H1 (cell line): Measurements from ENCODE around the gene THAP10. TPM values are rescaled to one million over a fixed set of nuclear protein-coding genes. Genes with fewer than 3 reads are reported as not detected.

Experiments used
- CTCF ChIA-PET: fragments of 300-600 bp; sonication (Branson Sonifier 250); formaldehyde crosslinking; loops from one replicate; lab custom pipeline; 2021; ENCODE audit not compliant: partially characterized antibody; lab: Charles Lee
- POLR2A ChIA-PET: fragments of 300-600 bp; sonication (Branson Sonifier 250); formaldehyde crosslinking; loops from one replicate; lab custom pipeline; 2021; ENCODE audit warnings: inconsistent platforms; ENCODE audit not compliant: partially characterized antibody; lab: Charles Lee
- DNase-seq, 2 experiments: peaks; one replicate each; pipeline versions ENCODE4 v3.0.0 to v3.0.0-alpha.2; 2010 to 2022; ENCODE audit warnings: low spot score in 2 of 2, low read depth in 1 of 2, mixed read lengths in 1 of 2
- FAIRE-seq: peaks from 2 replicates; lab custom pipeline; 2011; peaks lifted over from hg19 to GRCh38; lab: Jason Lieb, UNC
- H2AFZ ChIP-seq: 2 replicates; pipeline ENCODE4 v1.8.1; 2012; ENCODE audit warnings: low read length, inconsistent platforms
- H2AK5ac ChIP-seq: 2 replicates; pipeline ENCODE4 v1.6.1; 2013; ENCODE audit warnings: low read depth, low read length
- H2BK120ac ChIP-seq: replicated peaks from 2 replicates; pipeline ENCODE3; 2013; ENCODE audit warnings: low read depth, low read length, inconsistent platforms
- H2BK12ac ChIP-seq: 2 replicates; pipeline ENCODE4 v1.6.1; 2013; ENCODE audit warnings: low read depth, low read length
- H2BK15ac ChIP-seq: 2 replicates; pipeline ENCODE4 v1.6.1; 2013; ENCODE audit warnings: low read length
- H2BK20ac ChIP-seq: 2 replicates; pipeline ENCODE4 v1.6.1; 2013; ENCODE audit warnings: low read length
- H2BK5ac ChIP-seq: 2 replicates; pipeline ENCODE4 v1.6.1; 2013; ENCODE audit warnings: low read depth, low read length
- H3K14ac ChIP-seq: 2 replicates; pipeline ENCODE4 v1.6.1; 2013; ENCODE audit warnings: inconsistent platforms; ENCODE audit not compliant: insufficient read length
- H3K18ac ChIP-seq: 2 replicates; pipeline ENCODE4 v1.6.1; 2013; ENCODE audit warnings: low read length; ENCODE audit errors: extremely low read depth
- H3K23ac ChIP-seq: 2 replicates; pipeline ENCODE4 v1.6.1; 2013; ENCODE audit warnings: inconsistent platforms; ENCODE audit not compliant: insufficient read length
- H3K23me2 ChIP-seq: 2 replicates; pipeline ENCODE4 v1.6.1; 2013; ENCODE audit warnings: low read depth, low read length
- H3K27ac ChIP-seq: 2 replicates; pipeline ENCODE4 v1.6.1; 2011; ENCODE audit warnings: low read depth, low read length, inconsistent platforms
- H3K27me3 ChIP-seq, 4 experiments: replicated peaks in 1 of 4; 1 replicate in 1 of 4; 2 replicates in 3 of 4; pipeline versions ENCODE4 v1.6.1 to v1.8.1; 2011 to 2013; ENCODE audit warnings: low read length in 3 of 4, mild to moderate bottlenecking in 3 of 4, inconsistent platforms in 2 of 4, mixed read lengths in 2 of 4, moderate library complexity in 1 of 4; ENCODE audit not compliant: control insufficient read depth in 3 of 4, insufficient read depth in 3 of 4; ENCODE audit errors: extremely low read depth in 1 of 4
- H3K36me3 ChIP-seq, 4 experiments: 2 replicates each; pipeline versions ENCODE4 v1.6.1 to v1.8.1; 2011 to 2013; ENCODE audit warnings: mild to moderate bottlenecking in 4 of 4, low read length in 3 of 4, moderate library complexity in 2 of 4, control low read depth in 1 of 4, inconsistent platforms in 1 of 4; ENCODE audit not compliant: insufficient read depth in 4 of 4, control insufficient read depth in 2 of 4
- H3K4ac ChIP-seq: replicated peaks from 2 replicates; pipeline ENCODE3; 2013; ENCODE audit warnings: low read length, low read depth, mixed read lengths, inconsistent platforms; ENCODE audit not compliant: insufficient read length
- H3K4me1 ChIP-seq, 4 experiments: replicated peaks in 1 of 4; 1 replicate in 1 of 4; 2 replicates in 3 of 4; pipeline versions ENCODE4 v1.6.1 to v1.8.1; 2011 to 2013; ENCODE audit warnings: low read length in 3 of 4, inconsistent platforms in 2 of 4, mixed read lengths in 1 of 4; ENCODE audit not compliant: insufficient read depth in 4 of 4, control insufficient read depth in 3 of 4
- H3K4me2 ChIP-seq, 2 experiments: 2 replicates each; pipeline versions ENCODE4 v1.6.1 to v1.8.1; 2011 to 2013; ENCODE audit warnings: low read depth in 2 of 2, low read length in 2 of 2, control low read depth in 1 of 2, inconsistent platforms in 1 of 2, mild to moderate bottlenecking in 1 of 2; ENCODE audit not compliant: insufficient read depth in 1 of 2
- H3K4me3 ChIP-seq, 4 experiments: fragments of 200-600, 300-600 bp in 1 of 4; sonication (generic), shearing (Covaris generic), sonication (Bioruptor Twin) in 1 of 4; 2 replicates each; pipeline versions ENCODE4 v1.5.1 to v1.8.1; 2011 to 2016; ENCODE audit warnings: low read length in 4 of 4, low read depth in 3 of 4, control low read depth in 2 of 4, inconsistent platforms in 2 of 4, mild to moderate bottlenecking in 2 of 4, mixed read lengths in 1 of 4, moderate library complexity in 1 of 4; ENCODE audit not compliant: insufficient read depth in 2 of 4; ENCODE audit errors: extremely low read depth in 1 of 4
- H3K56ac ChIP-seq: replicated peaks from 2 replicates; pipeline ENCODE3; 2013; ENCODE audit warnings: low read depth, mild to moderate bottlenecking, mixed read lengths, low read length, inconsistent platforms; ENCODE audit not compliant: insufficient read length
- H3K79me1 ChIP-seq: 2 replicates; pipeline ENCODE4 v1.6.1; 2013; ENCODE audit warnings: low read depth, low read length, control low read depth
- H3K79me2 ChIP-seq, 2 experiments: 2 replicates each; pipeline versions ENCODE4 v1.6.1 to v1.8.1; 2012 to 2013; ENCODE audit warnings: low read length in 2 of 2, mild to moderate bottlenecking in 2 of 2, inconsistent platforms in 1 of 2; ENCODE audit not compliant: insufficient read depth in 2 of 2, control insufficient read depth in 1 of 2
- H3K9ac ChIP-seq, 4 experiments: replicated peaks in 1 of 4; 1 replicate in 1 of 4; 2 replicates in 3 of 4; pipeline versions ENCODE4 v1.6.1 to v1.8.1; 2011 to 2013; ENCODE audit warnings: low read depth in 3 of 4, low read length in 3 of 4, control low read depth in 2 of 4, mild to moderate bottlenecking in 2 of 4, moderate library complexity in 2 of 4, inconsistent platforms in 1 of 4; ENCODE audit errors: extremely low read depth in 1 of 4
- H3K9me3 ChIP-seq, 2 experiments: 2 replicates each; pipeline versions ENCODE4 v1.6.1 to v1.8.1; 2012 to 2013; ENCODE audit warnings: mild to moderate bottlenecking in 2 of 2, moderate library complexity in 2 of 2, control low read depth in 1 of 2, inconsistent platforms in 1 of 2, low read depth in 1 of 2, low read length in 1 of 2, mixed read lengths in 1 of 2; ENCODE audit not compliant: insufficient read depth in 2 of 2
- H4K20me1 ChIP-seq, 2 experiments: replicated peaks in 1 of 2; 2 replicates each; pipeline versions ENCODE3 to v1.8.1; 2011 to 2013; ENCODE audit warnings: inconsistent platforms in 2 of 2, low read length in 2 of 2, mild to moderate bottlenecking in 1 of 2; ENCODE audit not compliant: insufficient read depth in 2 of 2, control insufficient read depth in 1 of 2
- H4K5ac ChIP-seq: 2 replicates; pipeline ENCODE4 v1.6.1; 2013; ENCODE audit warnings: low read length, low read depth, mixed read lengths, inconsistent platforms; ENCODE audit not compliant: insufficient read length
- H4K8ac ChIP-seq: 2 replicates; pipeline ENCODE4 v1.8.0; 2013; ENCODE audit warnings: mild to moderate bottlenecking, moderate library complexity, low read length, inconsistent platforms; ENCODE audit not compliant: insufficient read depth; ENCODE audit errors: extremely low read depth
- H4K91ac ChIP-seq: replicated peaks from 2 replicates; pipeline ENCODE3; 2013; ENCODE audit warnings: low read length, mixed read lengths, inconsistent platforms; ENCODE audit not compliant: insufficient read length
- ATF2 ChIP-seq: IDR thresholded peaks from 2 replicates; pipeline ENCODE4 v1.6.1; 2012; ENCODE audit warnings: low read length, inconsistent platforms
- BRCA1 ChIP-seq: IDR thresholded peaks from 2 replicates; pipeline ENCODE4 v1.6.1; 2012; ENCODE audit warnings: low read depth, low read length, improper control_type of control experiment
- CREB1 ChIP-seq: IDR thresholded peaks from 2 replicates; pipeline ENCODE4 v1.6.1; 2012; ENCODE audit warnings: inconsistent platforms
- FOSL1 ChIP-seq: IDR thresholded peaks from 2 replicates; pipeline ENCODE4 v1.6.1; 2011; ENCODE audit warnings: mild to moderate bottlenecking, low read depth, low read length, moderate library complexity; ENCODE audit not compliant: insufficient read depth
- GABPA ChIP-seq: IDR thresholded peaks from 2 replicates; pipeline ENCODE4 v1.6.1; 2011; ENCODE audit warnings: mild to moderate bottlenecking, low read length, moderate library complexity, borderline replicate concordance; ENCODE audit not compliant: insufficient read depth
- GTF2F1 ChIP-seq: IDR thresholded peaks from 2 replicates; pipeline ENCODE4 v1.6.1; 2012; ENCODE audit warnings: low read depth, low read length, improper control_type of control experiment, borderline replicate concordance
- RAD21 ChIP-seq, 2 experiments: IDR thresholded peaks in 1 of 2; conservative IDR thresholded peaks in 1 of 2; 2 replicates each; pipeline ENCODE4 v1.6.1; 2011; ENCODE audit warnings: low read depth in 2 of 2, low read length in 2 of 2, improper control_type of control experiment in 1 of 2, inconsistent platforms in 1 of 2, mild to moderate bottlenecking in 1 of 2, moderate library complexity in 1 of 2
- SAP30 ChIP-seq: fragments of 300-600 bp; sonication (generic); IDR thresholded peaks from 2 replicates; pipeline ENCODE4 v1.7.1; 2012; ENCODE audit warnings: low read length, moderate library complexity, mild to moderate bottlenecking, inconsistent platforms; ENCODE audit not compliant: insufficient read depth, insufficient replicate concordance
- SIRT6 ChIP-seq: IDR thresholded peaks from one replicate; pipeline ENCODE4 v1.7.1; 2012; ENCODE audit warnings: low read length, inconsistent platforms
- SIX5 ChIP-seq: IDR thresholded peaks from 2 replicates; pipeline ENCODE4 v1.6.1; 2011; ENCODE audit warnings: mild to moderate bottlenecking, low read depth, low read length
- whole genome bisulfite sequencing, 2 experiments: shearing (Covaris generic) in 1 of 2; methylation state at CpG; one replicate each; pipeline versions ENCODE4 v1.1.6 to v1.1.7; 2013 to 2015; ENCODE audit warnings: low lambda C conversion rate in 2 of 2, mixed read lengths in 2 of 2, inconsistent platforms in 1 of 2, low coverage in 1 of 2, missing lambda C conversion rate in 1 of 2; ENCODE audit not compliant: insufficient replicate concordance in 2 of 2, insufficient coverage in 1 of 2, insufficient read length in 1 of 2; ENCODE audit errors: extremely low coverage in 1 of 2, missing lambda C conversion rate in 1 of 2; 5-methylcytosine and 5-hydroxymethylcytosine counted together
- polyA plus RNA-seq, 7 experiments: library from polyadenylated mRNA; depleted of rRNA in 3 of 7; stranded (reverse) in 5 of 7; unstranded in 2 of 7; fragments of >200 nt in 5 of 7; fragments of 200-250 nt in 2 of 7; gene quantifications; 1 replicate in 5 of 7; 2 replicates in 1 of 7; 4 replicates in 1 of 7; pipeline versions ENCODE4 v1.2.1 to v1.2.3, GENCODE V29; 2011 to 2013; ENCODE audit warnings: missing spikeins in 2 of 7, mixed read lengths in 2 of 7
- total RNA-seq: library from RNA; stranded (reverse); fragmentation: NEBNext Ultra II Directional; extraction: Animal tissue kit (Norgen Biotek cat#: 25700); gene quantifications from 2 replicates; pipeline ENCODE4 v1.2.1, GENCODE V29; 2021

THAP10 gene
- total and polyA plus RNA-seq, 2 of the 8 experiments (the other 6 are each of a cell fraction or from before 2014, with no cell fraction given): 2.8 to 4.5 TPM

- Histone ChIP-seq H3K4ac (no peak overlapping the region), H4K91ac (no peak overlapping the region), H3K18ac (no peak overlapping the region), H2AK5ac (no peak overlapping the region), H2BK5ac (no peak overlapping the region), H3K27ac (no peak overlapping the region), H4K20me1 (peaks cover 0 to 3% of the 10 kb centered on the region in 2 experiments), H3K79me1 (no peaks in the 10 kb centered on the region), H4K8ac (no peak overlapping the region), H3K27me3 (no peaks in the 10 kb centered on the region), H2BK12ac (no peak overlapping the region), H3K79me2 (no peaks in the 10 kb centered on the region), H3K56ac (no peak overlapping the region), H3K4me2 (no peak overlapping the region), H3K23ac (no peak overlapping the region), H3K9me3 (no peaks in the 10 kb centered on the region), H2BK120ac (no peak overlapping the region), H3K23me2 (peaks cover 2% of the 10 kb centered on the region; the same call in 1 of the 2 replicates), H3K4me3 (no peak overlapping the region), H4K5ac (no peak overlapping the region), H2AFZ (no peak overlapping the region), H3K9ac (no peak overlapping the region), H2BK15ac (no peak overlapping the region), H3K14ac (no peak overlapping the region), H3K36me3 (no peaks in the 10 kb centered on the region), H3K4me1 (no peaks in the 10 kb centered on the region), H2BK20ac (no peak overlapping the region)
- DNase-seq: no peak
- ChIA-PET POLR2A (interaction anchor here (0.6 to 1.2 kb wide), 4 partner anchors 12 to 236 kb away, joined by 3 to 4 read pairs (median 3); no protein-coding TSS in a partner anchor), CTCF (interaction anchor here (0.6 to 2.0 kb wide), 6 partner anchors 17 to 255 kb away, joined by 3 to 16 read pairs (median 3); no protein-coding TSS in a partner anchor)
- FAIRE-seq: no peak
- WGBS, 2 experiments: 89% methylated on average over 6 of the region's 6 CpGs; no CpG with 5 or more reads in 1 of the 2 experiments
- TF ChIP-seq SIX5 (no peak), CREB1 (no peak), ATF2 (no peak), GTF2F1 (no peak), FOSL1 (no peak), SIRT6 (no peak), RAD21 (IDR thresholded peaks at IDR 0.05 in 1 of 2, conservative IDR thresholded peaks at IDR 0.05 in 1 of 2; ENCODE audit: low read depth in 2 of 2, low read length in 2 of 2) (no peak), SAP30 (no peak), GABPA (no peak), BRCA1 (no peak)
These were observed 46.5 kb downstream of the THAP10 start for GRCh38 chr15:70845602-70846360.
